Measurements from ENCODE around the gene SLC25A46.

SLC25A46 gene

DNA sequence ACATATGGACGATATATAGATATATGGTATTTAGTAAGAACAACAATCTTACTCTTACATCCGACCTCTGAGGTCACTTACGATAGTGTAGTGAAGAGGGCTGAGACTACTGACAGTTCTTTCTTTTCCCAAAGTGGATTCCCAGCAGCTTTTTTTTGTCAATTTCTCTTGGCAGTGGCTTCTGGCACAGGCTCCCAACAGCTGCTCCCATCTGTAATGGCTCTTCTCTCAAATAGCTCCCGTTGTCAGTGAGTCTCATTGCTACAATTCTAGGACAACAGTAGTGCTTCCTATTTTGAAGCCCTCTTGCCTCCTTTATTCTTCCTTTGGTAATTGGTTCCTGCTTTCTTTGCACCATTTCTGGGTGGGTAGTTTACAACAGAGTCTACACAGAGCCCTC is 68.4 kb downstream of the SLC25A46 start:
- Histone ChIP-seq H3K36me3 (ENCODE audit: control insufficient read depth in 2 of 2, insufficient read depth in 1 of 2, low read length in 2 of 2) (no peaks in the 10 kb centered on the region), H3K27ac (ENCODE audit: extremely low read depth, low read depth, low read length) (no peak overlapping the region), H3K9me3 (ENCODE audit: control insufficient read depth, insufficient read depth, low read depth, low read length) (no peaks in the 10 kb centered on the region), H3K4me3 (ENCODE audit: low read depth, low read length) (no peak overlapping the region), H3K4me1 (ENCODE audit: control insufficient read depth, insufficient read depth, low read length) (no peaks in the 10 kb centered on the region)
- POLR2A ChIA-PET: no interaction called here
- TF ChIP-seq, protein P1, sequence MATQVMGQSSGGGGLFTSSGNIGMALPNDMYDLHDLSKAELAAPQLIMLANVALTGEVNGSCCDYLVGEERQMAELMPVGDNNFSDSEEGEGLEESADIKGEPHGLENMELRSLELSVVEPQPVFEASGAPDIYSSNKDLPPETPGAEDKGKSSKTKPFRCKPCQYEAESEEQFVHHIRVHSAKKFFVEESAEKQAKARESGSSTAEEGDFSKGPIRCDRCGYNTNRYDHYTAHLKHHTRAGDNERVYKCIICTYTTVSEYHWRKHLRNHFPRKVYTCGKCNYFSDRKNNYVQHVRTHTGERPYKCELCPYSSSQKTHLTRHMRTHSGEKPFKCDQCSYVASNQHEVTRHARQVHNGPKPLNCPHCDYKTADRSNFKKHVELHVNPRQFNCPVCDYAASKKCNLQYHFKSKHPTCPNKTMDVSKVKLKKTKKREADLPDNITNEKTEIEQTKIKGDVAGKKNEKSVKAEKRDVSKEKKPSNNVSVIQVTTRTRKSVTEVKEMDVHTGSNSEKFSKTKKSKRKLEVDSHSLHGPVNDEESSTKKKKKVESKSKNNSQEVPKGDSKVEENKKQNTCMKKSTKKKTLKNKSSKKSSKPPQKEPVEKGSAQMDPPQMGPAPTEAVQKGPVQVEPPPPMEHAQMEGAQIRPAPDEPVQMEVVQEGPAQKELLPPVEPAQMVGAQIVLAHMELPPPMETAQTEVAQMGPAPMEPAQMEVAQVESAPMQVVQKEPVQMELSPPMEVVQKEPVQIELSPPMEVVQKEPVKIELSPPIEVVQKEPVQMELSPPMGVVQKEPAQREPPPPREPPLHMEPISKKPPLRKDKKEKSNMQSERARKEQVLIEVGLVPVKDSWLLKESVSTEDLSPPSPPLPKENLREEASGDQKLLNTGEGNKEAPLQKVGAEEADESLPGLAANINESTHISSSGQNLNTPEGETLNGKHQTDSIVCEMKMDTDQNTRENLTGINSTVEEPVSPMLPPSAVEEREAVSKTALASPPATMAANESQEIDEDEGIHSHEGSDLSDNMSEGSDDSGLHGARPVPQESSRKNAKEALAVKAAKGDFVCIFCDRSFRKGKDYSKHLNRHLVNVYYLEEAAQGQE (tag by site-specific recombination; IDR thresholded peaks at IDR 0.05): no peak
- CTCF ChIA-PET: interaction anchor here (0.5 to 1.3 kb wide), 2 partner anchors 17 to 59 kb away, joined by 3 read pairs; no protein-coding TSS in a partner anchor

DNA sequence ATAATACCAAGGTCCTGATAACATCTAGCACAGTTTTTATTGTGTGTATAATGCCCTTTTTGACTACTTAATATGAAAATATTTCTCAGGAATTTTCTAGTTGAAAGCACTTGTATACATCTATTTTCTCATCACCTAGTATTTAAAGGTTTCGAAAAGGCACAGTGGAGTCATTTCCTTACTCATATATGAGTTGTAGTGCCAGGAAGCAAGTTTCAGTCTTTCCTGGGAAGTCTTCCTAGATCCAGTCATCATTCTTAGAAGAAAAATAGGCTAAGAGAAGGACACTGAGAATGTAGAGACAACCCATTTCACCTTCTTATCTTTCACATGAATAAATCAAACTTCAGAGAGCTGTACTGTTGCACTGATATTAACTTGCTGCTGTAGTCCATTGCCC is 70.2 kb downstream of the SLC25A46 start:
- CTCF ChIA-PET: no interaction called here
- H3K36me3 ChIP-seq (ENCODE audit: control insufficient read depth in 2 of 2, insufficient read depth in 1 of 2, low read length in 2 of 2): no peaks in the 10 kb centered on the region
- H3K4me3 ChIP-seq (ENCODE audit: low read depth, low read length): no peak overlapping the region
- POLR2A ChIA-PET: no interaction called here
- no peak overlapping the region for H3K27ac ChIP-seq (ENCODE audit: extremely low read depth, low read depth, low read length)
- H3K9me3 ChIP-seq (ENCODE audit: control insufficient read depth, insufficient read depth, low read depth, low read length): no peaks in the 10 kb centered on the region
- H3K4me1 ChIP-seq (ENCODE audit: control insufficient read depth, insufficient read depth, low read length): no peaks in the 10 kb centered on the region
- TF ChIP-seq MYNN (tag by site-specific recombination; IDR thresholded peaks at IDR 0.05; ENCODE audit: borderline replicate concordance) (no peak), ZNF660 (tag by site-specific recombination; IDR thresholded peaks at IDR 0.05) (no peak), ZNF596 (tag by site-specific recombination; IDR thresholded peaks at IDR 0.05) (no peak)
- TF ChIP-seq, protein P2, sequence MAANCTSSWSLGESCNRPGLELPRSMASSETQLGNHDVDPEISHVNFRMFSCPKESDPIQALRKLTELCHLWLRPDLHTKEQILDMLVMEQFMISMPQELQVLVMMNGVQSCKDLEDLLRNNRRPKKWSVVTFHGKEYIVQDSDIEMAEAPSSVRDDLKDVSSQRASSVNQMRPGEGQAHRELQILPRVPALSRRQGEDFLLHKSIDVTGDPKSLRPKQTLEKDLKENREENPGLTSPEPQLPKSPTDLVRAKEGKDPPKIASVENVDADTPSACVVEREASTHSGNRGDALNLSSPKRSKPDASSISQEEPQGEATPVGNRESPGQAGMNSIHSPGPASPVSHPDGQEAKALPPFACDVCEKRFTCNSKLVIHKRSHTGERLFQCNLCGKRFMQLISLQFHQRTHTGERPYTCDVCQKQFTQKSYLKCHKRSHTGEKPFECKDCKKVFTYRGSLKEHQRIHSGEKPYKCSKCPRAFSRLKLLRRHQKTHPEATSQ (tag by site-specific recombination; IDR thresholded peaks at IDR 0.05): no peak
- TF ChIP-seq, protein P3, sequence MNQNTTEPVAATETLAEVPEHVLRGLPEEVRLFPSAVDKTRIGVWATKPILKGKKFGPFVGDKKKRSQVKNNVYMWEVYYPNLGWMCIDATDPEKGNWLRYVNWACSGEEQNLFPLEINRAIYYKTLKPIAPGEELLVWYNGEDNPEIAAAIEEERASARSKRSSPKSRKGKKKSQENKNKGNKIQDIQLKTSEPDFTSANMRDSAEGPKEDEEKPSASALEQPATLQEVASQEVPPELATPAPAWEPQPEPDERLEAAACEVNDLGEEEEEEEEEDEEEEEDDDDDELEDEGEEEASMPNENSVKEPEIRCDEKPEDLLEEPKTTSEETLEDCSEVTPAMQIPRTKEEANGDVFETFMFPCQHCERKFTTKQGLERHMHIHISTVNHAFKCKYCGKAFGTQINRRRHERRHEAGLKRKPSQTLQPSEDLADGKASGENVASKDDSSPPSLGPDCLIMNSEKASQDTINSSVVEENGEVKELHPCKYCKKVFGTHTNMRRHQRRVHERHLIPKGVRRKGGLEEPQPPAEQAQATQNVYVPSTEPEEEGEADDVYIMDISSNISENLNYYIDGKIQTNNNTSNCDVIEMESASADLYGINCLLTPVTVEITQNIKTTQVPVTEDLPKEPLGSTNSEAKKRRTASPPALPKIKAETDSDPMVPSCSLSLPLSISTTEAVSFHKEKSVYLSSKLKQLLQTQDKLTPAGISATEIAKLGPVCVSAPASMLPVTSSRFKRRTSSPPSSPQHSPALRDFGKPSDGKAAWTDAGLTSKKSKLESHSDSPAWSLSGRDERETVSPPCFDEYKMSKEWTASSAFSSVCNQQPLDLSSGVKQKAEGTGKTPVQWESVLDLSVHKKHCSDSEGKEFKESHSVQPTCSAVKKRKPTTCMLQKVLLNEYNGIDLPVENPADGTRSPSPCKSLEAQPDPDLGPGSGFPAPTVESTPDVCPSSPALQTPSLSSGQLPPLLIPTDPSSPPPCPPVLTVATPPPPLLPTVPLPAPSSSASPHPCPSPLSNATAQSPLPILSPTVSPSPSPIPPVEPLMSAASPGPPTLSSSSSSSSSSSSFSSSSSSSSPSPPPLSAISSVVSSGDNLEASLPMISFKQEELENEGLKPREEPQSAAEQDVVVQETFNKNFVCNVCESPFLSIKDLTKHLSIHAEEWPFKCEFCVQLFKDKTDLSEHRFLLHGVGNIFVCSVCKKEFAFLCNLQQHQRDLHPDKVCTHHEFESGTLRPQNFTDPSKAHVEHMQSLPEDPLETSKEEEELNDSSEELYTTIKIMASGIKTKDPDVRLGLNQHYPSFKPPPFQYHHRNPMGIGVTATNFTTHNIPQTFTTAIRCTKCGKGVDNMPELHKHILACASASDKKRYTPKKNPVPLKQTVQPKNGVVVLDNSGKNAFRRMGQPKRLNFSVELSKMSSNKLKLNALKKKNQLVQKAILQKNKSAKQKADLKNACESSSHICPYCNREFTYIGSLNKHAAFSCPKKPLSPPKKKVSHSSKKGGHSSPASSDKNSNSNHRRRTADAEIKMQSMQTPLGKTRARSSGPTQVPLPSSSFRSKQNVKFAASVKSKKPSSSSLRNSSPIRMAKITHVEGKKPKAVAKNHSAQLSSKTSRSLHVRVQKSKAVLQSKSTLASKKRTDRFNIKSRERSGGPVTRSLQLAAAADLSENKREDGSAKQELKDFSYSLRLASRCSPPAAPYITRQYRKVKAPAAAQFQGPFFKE (tag by site-specific recombination; IDR thresholded peaks at IDR 0.05; ENCODE audit: borderline replicate concordance): no peak
- TF ChIP-seq, protein P4, sequence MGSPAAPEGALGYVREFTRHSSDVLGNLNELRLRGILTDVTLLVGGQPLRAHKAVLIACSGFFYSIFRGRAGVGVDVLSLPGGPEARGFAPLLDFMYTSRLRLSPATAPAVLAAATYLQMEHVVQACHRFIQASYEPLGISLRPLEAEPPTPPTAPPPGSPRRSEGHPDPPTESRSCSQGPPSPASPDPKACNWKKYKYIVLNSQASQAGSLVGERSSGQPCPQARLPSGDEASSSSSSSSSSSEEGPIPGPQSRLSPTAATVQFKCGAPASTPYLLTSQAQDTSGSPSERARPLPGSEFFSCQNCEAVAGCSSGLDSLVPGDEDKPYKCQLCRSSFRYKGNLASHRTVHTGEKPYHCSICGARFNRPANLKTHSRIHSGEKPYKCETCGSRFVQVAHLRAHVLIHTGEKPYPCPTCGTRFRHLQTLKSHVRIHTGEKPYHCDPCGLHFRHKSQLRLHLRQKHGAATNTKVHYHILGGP (tag by site-specific recombination; IDR thresholded peaks at IDR 0.05): no peak

All from HEK293 (cell line).